GM19099 (cell line): ENCODE data around the gene DCN.

Source experiments
- POLR2A ChIP-seq: IDR thresholded peaks from 3 replicates; pipeline ENCODE4 v1.6.1; 2011; ENCODE audit warnings: low read depth; ENCODE audit not compliant: insufficient read length; ENCODE audit errors: extremely low read depth

Gene DCN

DNA sequence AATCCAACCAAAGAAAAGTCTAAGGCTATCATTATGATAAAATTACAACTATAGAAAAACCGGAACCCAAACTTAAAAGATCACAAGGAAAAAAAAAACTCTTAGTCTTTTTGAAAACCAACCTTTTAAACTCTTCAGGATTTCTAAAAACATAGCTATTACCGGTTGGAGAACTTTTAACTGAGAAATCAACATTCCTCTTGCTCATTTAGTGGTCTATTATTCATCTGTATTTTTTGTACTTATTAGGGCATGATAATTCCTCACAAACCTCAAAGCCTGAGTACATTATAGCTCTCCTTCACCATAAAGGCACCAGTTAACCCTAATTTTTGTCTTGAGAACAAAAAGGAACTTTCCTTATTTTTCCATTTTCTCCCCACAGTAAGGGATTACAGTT is 81.7 kb downstream of the DCN start:
- TF ChIP-seq POLR2A: no peak

DNA sequence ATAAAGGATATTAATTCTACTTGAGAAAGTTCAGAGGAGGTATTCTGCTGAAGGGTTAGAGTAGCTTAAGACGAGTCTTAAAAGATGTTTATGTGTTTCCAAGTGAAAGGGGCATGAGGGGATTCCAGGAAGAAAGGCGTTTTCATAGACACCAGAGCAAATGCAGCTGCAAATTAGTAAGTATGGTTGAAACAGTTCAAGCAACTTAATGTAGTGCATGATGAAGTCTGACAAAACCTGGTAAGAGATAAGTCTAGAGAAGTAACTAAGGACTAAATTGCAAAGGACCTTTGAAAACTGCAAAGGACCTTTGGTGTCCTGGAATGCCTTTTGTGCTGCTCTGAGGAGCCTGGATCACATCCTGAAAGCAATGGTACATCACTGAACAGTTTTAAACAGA is 82.8 kb downstream of the DCN start:
- no peak for TF ChIP-seq POLR2A

DNA sequence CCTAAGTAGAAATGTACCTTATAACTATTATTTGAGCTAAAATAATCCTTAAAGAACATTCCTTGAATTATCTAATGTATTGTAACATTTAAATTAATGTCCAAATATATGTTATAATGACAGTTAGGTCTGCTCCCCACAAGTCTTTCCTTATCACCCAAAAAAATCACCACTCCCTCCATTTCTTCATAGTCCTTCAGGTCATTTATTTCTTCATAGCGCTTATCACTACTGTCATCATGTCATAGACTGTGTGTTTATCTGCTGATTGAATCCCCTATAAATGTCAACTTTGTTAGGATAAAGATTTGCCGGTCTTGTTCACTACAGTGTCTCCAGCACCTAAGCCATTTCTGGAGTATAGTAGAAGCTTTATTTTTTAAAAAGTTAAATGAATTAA is 83.3 kb downstream of the DCN start:
- TF ChIP-seq POLR2A: no peak

DNA sequence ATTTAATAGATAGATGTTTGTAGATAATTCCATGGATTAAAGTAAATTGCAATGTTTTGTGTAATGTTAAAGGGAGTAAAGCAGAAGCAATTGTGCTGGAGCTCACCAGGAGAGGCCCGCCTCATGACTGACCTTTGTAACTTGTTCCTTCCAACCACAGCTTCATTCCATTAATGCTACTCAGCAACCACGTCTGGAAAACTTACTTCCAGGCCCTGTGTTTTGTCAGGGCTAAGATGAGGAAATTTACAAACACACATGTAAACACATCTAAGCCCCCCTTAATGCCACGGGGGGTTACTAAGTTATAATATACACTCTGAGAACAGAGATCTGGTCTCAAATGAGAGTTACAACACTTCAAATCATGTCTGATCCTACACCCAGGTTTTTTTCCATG is 83.7 kb downstream of the DCN start:
- TF ChIP-seq POLR2A: no peak

DNA sequence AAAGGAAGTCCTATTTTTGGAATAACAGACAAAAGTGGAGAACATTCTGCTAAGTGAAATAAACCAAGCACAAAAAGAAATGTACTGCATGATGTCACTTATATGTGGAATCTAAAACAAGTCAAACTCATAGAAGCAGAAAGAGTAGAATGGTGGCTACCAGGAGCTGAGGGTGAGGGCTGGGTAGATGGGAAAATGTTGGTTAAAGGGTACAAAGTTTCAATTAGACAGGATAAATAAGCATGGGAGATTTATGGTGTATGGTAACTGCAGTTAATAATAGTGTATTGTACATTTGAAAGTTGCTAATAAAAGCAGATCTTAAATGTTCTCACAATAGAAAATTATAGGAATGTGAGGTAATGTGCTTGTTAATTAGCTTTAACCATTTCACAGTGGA is 84.2 kb downstream of the DCN start:
- no peak for TF ChIP-seq POLR2A

DNA sequence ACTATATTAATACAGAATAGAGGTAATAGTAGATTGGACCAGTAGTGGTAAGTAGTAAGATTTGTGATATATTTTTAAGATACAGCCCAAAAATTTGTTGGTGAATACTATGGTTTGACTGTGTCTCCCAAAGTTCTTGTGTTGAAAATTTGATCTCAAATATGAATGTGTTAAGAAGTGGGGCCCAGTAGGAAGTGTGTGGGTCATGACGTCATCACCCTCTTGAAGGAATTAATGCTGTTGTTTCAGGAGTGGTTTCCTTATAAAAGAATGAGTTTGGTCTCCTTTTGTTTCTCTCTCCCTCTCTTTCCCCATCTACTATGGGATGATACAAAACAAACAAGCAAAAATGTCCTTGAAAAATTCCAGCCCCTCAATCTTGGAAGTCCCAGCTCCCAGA is 87.7 kb downstream of the DCN start:
- TF ChIP-seq POLR2A: no peak

DNA sequence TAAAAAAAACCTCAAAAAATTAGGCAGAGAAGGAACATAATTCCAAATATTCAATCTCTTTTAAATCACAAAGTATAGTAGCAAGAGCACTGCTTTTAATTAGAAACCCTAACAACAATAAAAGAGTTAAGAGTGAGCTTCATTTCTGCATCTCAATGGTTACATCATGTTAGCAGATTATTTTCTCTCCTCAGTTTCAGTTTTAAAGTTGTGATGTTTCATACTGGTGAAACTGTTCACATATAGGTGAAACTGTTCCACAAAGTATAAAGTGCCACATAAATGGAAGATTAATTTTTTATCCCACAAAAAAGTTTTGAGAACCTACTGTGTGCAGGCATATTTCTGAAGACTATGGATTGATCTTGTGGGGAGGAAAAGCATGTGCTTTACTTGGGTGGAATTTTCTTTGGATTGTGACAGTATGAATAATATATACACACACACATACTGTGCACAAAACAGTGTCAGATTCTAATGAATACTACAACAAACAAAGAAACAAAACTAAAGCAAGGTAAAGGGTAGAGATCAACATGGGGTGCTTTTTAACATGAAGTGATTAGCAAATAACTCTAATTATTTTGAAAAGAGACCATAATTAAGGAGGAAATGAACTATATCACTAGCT is 88.5 kb downstream of the DCN start:
- TF ChIP-seq POLR2A: no peak

DNA sequence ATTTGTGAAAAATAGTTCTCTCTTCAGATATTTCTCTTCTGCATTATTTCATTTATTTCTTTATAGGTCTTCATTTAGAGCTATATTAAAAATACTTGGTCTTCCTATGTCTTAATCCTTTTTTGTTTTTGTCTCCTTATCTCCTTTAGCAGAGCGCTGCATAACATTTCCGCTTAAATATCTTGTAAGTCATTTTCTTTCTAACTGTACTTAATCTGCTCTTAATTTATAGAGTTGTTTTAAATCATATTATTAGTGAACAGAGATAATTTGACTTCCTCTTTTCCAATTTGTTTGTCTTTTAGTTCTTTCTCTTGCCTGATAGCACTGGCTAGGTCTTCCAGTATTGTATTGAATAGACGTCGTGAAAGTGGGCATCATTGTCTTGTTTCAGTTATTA is 89.3 kb downstream of the DCN start:
- no peak for TF ChIP-seq POLR2A

DNA sequence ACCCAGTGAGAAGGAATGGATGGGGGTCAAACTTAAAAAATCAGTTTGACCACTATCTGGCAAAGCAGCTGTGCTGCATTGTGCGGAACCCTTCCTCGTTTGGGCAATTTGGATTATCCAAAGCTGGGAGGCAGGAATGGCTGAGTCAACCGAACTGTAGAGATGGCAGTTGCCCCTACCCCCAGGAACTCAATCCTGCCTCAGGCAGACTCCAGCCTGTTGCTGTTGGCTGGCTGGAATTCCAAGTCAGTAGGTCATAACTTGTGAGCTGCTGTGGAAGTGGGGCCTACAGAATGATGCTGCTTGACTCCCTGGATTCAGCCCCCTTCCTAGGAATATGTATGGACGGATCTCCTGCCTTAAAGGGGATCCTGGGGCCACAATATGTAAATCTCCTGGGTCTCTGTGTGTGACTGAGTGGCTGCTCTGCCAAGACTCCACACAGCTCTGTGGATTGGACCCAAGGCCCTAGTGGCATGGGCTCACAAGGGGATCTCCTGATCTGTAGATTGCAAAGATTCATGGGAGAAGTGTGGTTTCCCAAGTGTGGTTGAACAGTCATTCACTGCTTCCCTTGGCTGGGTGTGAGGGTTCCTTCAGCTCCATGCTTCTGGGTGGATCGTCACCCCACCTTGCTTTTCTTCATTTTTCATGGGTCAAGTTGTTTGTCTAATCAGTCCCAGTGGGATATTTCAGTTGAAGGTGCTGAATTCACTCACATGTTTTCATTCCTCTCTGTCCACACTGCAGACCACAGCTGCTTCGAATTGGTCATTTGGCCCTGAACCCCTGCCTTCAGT is 90.5 kb downstream of the DCN start:
- no peak for TF ChIP-seq POLR2A
